SH-SY5Y (cell line): ENCODE measurements around the gene SLC39A13.

Experiments used
- GATA2 ChIP-seq: IDR thresholded peaks from 2 replicates; pipeline ENCODE4 v1.6.1; 2011; ENCODE audit warnings: mild to moderate bottlenecking, low read depth, low read length
- GATA3 ChIP-seq: IDR thresholded peaks from 2 replicates; pipeline ENCODE4 v1.6.1; 2011; ENCODE audit warnings: low read depth, mild to moderate bottlenecking, low read length, moderate library complexity

- TF ChIP-seq GATA2 (no peak), GATA3 (no peak)
Observed at GRCh38 chr11:47453365-47453764, 45.0 kb downstream of the SLC39A13 start.
